ENCODE results near the gene HHLA2. TPM values are rescaled to one million over a fixed set of nuclear protein-coding genes. Genes with fewer than 3 reads are reported as not detected.

The HHLA2 gene
- total RNA-seq, 1 experiment from 2014 or later, result 5.8 TPM

- Mint-ChIP-seq H3K4me3 (ENCODE audit: low read depth, unreplicated experiment) (no peak overlapping the region), H3K9me3 (ENCODE audit: low read depth, unreplicated experiment) (no peaks in the 10 kb centered on the region), H3K4me1 (ENCODE audit: low read depth, unreplicated experiment) (no peaks in the 10 kb centered on the region), H3K27ac (ENCODE audit: unreplicated experiment) (no peak overlapping the region), H3K36me3 (ENCODE audit: insufficient read depth, unreplicated experiment) (no peaks in the 10 kb centered on the region), H3K27me3 (ENCODE audit: unreplicated experiment) (no peaks in the 10 kb centered on the region)
- TF ChIP-seq, protein P1, sequence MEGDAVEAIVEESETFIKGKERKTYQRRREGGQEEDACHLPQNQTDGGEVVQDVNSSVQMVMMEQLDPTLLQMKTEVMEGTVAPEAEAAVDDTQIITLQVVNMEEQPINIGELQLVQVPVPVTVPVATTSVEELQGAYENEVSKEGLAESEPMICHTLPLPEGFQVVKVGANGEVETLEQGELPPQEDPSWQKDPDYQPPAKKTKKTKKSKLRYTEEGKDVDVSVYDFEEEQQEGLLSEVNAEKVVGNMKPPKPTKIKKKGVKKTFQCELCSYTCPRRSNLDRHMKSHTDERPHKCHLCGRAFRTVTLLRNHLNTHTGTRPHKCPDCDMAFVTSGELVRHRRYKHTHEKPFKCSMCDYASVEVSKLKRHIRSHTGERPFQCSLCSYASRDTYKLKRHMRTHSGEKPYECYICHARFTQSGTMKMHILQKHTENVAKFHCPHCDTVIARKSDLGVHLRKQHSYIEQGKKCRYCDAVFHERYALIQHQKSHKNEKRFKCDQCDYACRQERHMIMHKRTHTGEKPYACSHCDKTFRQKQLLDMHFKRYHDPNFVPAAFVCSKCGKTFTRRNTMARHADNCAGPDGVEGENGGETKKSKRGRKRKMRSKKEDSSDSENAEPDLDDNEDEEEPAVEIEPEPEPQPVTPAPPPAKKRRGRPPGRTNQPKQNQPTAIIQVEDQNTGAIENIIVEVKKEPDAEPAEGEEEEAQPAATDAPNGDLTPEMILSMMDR (IDR thresholded peaks at IDR 0.05; ENCODE audit: unreplicated experiment), result no peak
- intact Hi-C loops (cut with micrococcal nuclease; ENCODE audit: unreplicated experiment), result no loop called here
- no TSS peak for BruUV-seq (replicated peaks)
- DNase-seq, result no peak
- CTCF ChIA-PET, result no interaction called here
Observed at GRCh38 chr3:108381529-108382140, 85.3 kb downstream of the HHLA2 start.

GRCh38 chr3:108383306-108383705, 87.0 kb downstream of the HHLA2 start:
- Mint-ChIP-seq H3K27ac (ENCODE audit: unreplicated experiment) (no peak overlapping the region), H3K4me1 (ENCODE audit: low read depth, unreplicated experiment) (no peaks in the 10 kb centered on the region), H3K4me3 (ENCODE audit: low read depth, unreplicated experiment) (no peak overlapping the region), H3K9me3 (ENCODE audit: low read depth, unreplicated experiment) (no peaks in the 10 kb centered on the region), H3K36me3 (ENCODE audit: insufficient read depth, unreplicated experiment) (no peaks in the 10 kb centered on the region), H3K27me3 (ENCODE audit: unreplicated experiment) (no peaks in the 10 kb centered on the region)
- intact Hi-C loops (cut with micrococcal nuclease; ENCODE audit: unreplicated experiment), result no loop called here
- CTCF ChIA-PET, result no interaction called here
- TF ChIP-seq, protein P1 (IDR thresholded peaks at IDR 0.05; ENCODE audit: unreplicated experiment), result no peak
- no peak for DNase-seq
- BruUV-seq (replicated peaks), result no TSS peak

- Mint-ChIP-seq H3K27me3 (ENCODE audit: unreplicated experiment) (no peaks in the 10 kb centered on the region), H3K27ac (ENCODE audit: unreplicated experiment) (no peak overlapping the region), H3K4me1 (ENCODE audit: low read depth, unreplicated experiment) (peaks cover 7% of the 10 kb centered on the region), H3K4me3 (ENCODE audit: low read depth, unreplicated experiment) (no peak overlapping the region), H3K9me3 (ENCODE audit: low read depth, unreplicated experiment) (no peaks in the 10 kb centered on the region), H3K36me3 (ENCODE audit: insufficient read depth, unreplicated experiment) (no peaks in the 10 kb centered on the region)
- DNase-seq, result no peak
- CTCF ChIA-PET, result interaction anchor here (0.5 kb wide), 1 partner anchor 169 kb away, joined by 3 read pairs; no protein-coding TSS in a partner anchor
- intact Hi-C loops (cut with micrococcal nuclease; ENCODE audit: unreplicated experiment), result no loop called here
- no TSS peak for BruUV-seq (replicated peaks)
- TF ChIP-seq, protein P1 (IDR thresholded peaks at IDR 0.05; ENCODE audit: unreplicated experiment), result no peak
Observed at GRCh38 chr3:108387063-108387462, 90.7 kb downstream of the HHLA2 start.

DNA sequence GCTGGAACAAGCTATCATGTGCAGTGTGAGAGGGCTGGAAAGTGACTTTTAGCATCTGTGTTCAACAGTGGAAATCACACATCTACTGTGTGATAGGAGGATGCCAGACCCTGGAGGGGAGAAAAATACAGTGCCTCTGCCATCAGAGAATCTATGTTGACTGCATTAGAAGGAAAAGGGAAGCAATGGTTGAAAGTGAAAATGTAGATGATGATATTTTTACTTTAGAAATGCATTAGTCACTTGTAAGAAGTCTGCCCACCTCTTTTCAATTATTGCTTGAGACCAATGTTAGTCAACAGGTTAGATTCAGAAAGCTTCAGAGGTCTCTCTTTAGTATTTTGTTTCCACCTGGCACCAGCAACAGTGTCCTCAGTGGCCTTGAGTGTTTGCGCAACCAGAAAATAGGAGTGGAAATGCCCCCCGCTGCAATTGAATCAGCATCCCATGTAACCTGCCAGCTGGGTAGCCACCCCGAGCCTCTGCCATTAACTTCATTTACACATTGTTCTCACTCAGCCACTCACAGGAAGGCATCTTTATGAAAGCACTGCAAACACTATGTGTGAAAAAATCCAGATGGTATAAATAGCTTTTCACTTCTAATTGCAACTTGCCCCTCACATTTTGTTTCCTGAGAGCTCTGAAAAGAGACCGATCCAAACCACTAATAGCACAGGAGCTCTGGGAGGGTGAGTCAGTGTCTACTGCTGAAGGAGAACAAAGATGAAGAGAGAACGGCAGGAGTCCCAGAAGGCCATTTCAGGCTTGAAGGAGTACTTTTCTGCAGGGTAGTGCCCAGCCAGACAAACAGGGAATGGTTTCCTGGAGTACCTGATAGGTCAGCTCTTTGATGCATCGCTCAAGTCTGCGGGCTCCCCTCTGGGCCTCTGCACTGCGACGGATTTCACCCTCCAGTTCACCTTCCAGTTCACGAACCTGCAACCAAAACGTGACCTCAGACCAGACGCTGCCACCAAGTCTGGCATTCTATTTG, 92.1 kb downstream of the HHLA2 start:
- TF ChIP-seq, protein P1 (IDR thresholded peaks at IDR 0.05; ENCODE audit: unreplicated experiment), result no peak
- H3K9me3 Mint-ChIP-seq (ENCODE audit: low read depth, unreplicated experiment), result no peaks in the 10 kb centered on the region
- CTCF ChIA-PET, result no interaction called here
- no peak overlapping the region for H3K27ac Mint-ChIP-seq (ENCODE audit: unreplicated experiment)
- no peaks in the 10 kb centered on the region for H3K27me3 Mint-ChIP-seq (ENCODE audit: unreplicated experiment)
- no peaks in the 10 kb centered on the region for H3K36me3 Mint-ChIP-seq (ENCODE audit: insufficient read depth, unreplicated experiment)
- no peak for DNase-seq
- no TSS peak for BruUV-seq (replicated peaks)
- H3K4me1 Mint-ChIP-seq (ENCODE audit: low read depth, unreplicated experiment), result peaks cover 9% of the 10 kb centered on the region
- intact Hi-C loops (cut with micrococcal nuclease; ENCODE audit: unreplicated experiment), result no loop called here
- no peak overlapping the region for H3K4me3 Mint-ChIP-seq (ENCODE audit: low read depth, unreplicated experiment)

All from Calu3 (cell line).